Cardiac fibroblast (primary cell): ENCODE results near the gene PCSK2.

ENCODE experiments used
- DNase-seq, 2 donors: peaks; one replicate each; pipeline versions ENCODE4 v3.0.0 to v3.0.0-alpha.2; 2010; ENCODE audit warnings: low read depth in 2 of 2
- H3K4me3 ChIP-seq, 2 donors: replicated peaks in 1 of 2; 1 replicate in 1 of 2; 2 replicates in 1 of 2; pipeline ENCODE4 v1.5.1; 2011; ENCODE audit warnings: low read depth in 2 of 2, low read length in 2 of 2, mild to moderate bottlenecking in 2 of 2, moderate library complexity in 1 of 2
- TF ChIP-seq, protein P1 (sequence below): IDR thresholded peaks from one replicate; pipeline ENCODE4 v1.5.1; 2011; ENCODE audit warnings: low read depth, mild to moderate bottlenecking, low read length, inconsistent platforms

The PCSK2 gene

DNA sequence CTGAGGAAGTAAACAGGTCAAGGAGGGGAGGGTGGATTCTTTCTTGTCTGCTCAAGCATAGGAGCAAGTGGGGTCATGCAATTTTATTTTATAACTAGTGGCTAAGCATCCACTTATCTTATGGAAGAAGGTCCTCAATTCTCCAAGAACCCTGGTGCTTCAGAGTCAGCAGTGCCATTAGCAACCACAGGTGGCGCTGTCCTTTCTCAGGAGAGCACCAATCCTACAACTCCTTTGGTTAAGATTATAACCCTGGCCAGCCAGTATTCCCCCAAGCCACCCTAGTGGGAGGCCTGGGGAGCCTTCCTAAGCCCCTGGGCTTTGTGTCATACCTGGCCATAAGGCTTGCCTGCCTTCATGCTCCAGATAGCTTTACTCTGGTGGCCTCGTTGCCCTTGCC is 60.7 kb downstream of the PCSK2 start:
- no peak overlapping the region for H3K4me3 ChIP-seq
- TF ChIP-seq, protein P1, sequence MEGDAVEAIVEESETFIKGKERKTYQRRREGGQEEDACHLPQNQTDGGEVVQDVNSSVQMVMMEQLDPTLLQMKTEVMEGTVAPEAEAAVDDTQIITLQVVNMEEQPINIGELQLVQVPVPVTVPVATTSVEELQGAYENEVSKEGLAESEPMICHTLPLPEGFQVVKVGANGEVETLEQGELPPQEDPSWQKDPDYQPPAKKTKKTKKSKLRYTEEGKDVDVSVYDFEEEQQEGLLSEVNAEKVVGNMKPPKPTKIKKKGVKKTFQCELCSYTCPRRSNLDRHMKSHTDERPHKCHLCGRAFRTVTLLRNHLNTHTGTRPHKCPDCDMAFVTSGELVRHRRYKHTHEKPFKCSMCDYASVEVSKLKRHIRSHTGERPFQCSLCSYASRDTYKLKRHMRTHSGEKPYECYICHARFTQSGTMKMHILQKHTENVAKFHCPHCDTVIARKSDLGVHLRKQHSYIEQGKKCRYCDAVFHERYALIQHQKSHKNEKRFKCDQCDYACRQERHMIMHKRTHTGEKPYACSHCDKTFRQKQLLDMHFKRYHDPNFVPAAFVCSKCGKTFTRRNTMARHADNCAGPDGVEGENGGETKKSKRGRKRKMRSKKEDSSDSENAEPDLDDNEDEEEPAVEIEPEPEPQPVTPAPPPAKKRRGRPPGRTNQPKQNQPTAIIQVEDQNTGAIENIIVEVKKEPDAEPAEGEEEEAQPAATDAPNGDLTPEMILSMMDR = peak; percentile 13
- no peak for DNase-seq

GRCh38 chr20:17287998-17288397 is 61.2 kb downstream of the PCSK2 start:
- no peak for DNase-seq
- H3K4me3 ChIP-seq = no peak overlapping the region
- TF ChIP-seq, protein P1 = no peak

GRCh38 chr20:17295151-17295726 is 68.4 kb downstream of the PCSK2 start:
- TF ChIP-seq, protein P1 = no peak
- H3K4me3 ChIP-seq = no peak overlapping the region
- DNase-seq = no peak

DNA sequence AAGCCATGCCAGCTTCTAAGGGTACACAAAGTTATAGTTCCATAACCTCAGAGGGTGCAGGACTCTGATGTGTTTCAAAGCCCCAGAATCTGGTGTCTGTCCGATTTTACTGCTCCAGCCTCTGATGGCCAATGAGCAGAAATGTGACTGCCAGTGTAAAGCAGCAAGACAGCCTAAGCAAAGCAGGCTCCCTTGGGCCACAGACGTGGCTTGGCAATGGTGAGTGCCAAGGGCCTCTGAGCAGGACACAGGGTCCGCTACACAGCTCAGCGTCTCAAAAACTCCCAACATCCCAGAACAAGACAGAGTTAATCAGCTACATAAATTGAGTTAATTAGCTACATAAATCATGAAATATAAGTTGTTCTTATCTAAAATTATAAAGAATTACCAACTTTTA is 69.2 kb downstream of the PCSK2 start:
- H3K4me3 ChIP-seq = no peak overlapping the region

GRCh38 chr20:17298171-17298570 is 71.3 kb downstream of the PCSK2 start:
- no peak overlapping the region for H3K4me3 ChIP-seq
- no peak for DNase-seq
- TF ChIP-seq, protein P1 = no peak

More for the DNA sequence above, 69.2 kb downstream of the PCSK2 start:
- TF ChIP-seq, protein P1 = no peak
- DNase-seq = no peak

DNA sequence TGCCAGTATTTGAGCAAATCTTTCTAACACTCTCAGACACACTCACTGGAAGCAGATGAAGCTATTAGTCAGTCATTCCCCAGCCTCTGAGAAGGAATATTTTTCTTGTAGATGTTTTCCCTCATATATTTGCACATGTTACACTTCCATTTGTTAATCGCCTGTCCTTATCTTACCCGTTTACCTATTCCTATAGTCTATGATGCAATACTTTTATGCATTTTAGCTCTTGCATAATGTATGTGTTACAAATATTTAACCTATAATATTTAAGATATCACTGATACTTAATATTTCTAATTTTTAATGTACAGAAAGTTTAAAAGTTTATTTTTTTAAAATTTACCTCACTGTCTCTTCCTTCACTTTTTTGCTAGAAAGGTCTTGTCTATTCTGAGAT is 71.9 kb downstream of the PCSK2 start:
- no peak overlapping the region for H3K4me3 ChIP-seq
- no peak for DNase-seq
- TF ChIP-seq, protein P1 = no peak

DNA sequence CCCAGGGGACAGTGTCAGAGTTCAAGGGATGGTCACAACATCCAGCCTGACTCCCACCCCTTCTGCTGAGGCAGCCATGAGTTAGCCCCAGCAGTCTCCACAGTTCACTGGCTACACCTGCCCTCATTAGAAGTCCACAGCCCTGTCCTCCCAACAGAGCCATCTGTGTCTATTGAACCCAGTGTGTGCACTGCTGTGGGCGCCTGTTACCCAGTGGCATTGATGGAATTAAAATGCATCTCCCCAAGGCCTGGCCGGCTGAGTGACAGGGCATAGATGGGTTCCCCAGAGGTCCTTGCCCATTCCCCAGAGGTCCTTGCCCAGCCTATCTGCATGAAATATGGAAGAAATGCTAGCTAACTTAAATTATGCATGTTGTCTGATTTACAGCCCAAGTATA is 73.3 kb downstream of the PCSK2 start:
- DNase-seq = no peak
- H3K4me3 ChIP-seq = no peak overlapping the region
- TF ChIP-seq, protein P1 = no peak
